NCI-H2081 treated with DMSO at 0.1 percent for 48 hours (cell line): ENCODE results near the gene LSM10.

ENCODE experiments used
- DNase-seq: peaks from one replicate; lab custom pipeline; 2025; lab: John Stamatoyannopoulos, UW

Gene LSM10

GRCh38 chr1:36383240-36383639, 14.5 kb downstream of the LSM10 start:
- no peak for DNase-seq

- no peak for DNase-seq
Observed at GRCh38 chr1:36382669-36383068, 15.0 kb downstream of the LSM10 start.

GRCh38 chr1:36382231-36382630, 15.5 kb downstream of the LSM10 start:
- DNase-seq = no peak

GRCh38 chr1:36381405-36381804, 16.3 kb downstream of the LSM10 start:
- DNase-seq = no peak

GRCh38 chr1:36380782-36381181, 16.9 kb downstream of the LSM10 start:
- DNase-seq = no peak

- no peak for DNase-seq
Observed at GRCh38 chr1:36380143-36380619, 17.5 kb downstream of the LSM10 start.

GRCh38 chr1:36377791-36378492, 19.8 kb downstream of the LSM10 start:
- no peak for DNase-seq

- no peak for DNase-seq
Observed at GRCh38 chr1:36372617-36373016, 25.1 kb downstream of the LSM10 start.

- peak; percentile 42 for DNase-seq
Observed at GRCh38 chr1:36369061-36369861, 28.4 kb downstream of the LSM10 start.

- DNase-seq = no peak
Observed at GRCh38 chr1:36367798-36368197, 29.9 kb downstream of the LSM10 start.

- no peak for DNase-seq
Observed at GRCh38 chr1:36367066-36367465, 30.6 kb downstream of the LSM10 start.

GRCh38 chr1:36366091-36366661, 31.5 kb downstream of the LSM10 start:
- no peak for DNase-seq

GRCh38 chr1:36365381-36365780, 32.3 kb downstream of the LSM10 start:
- DNase-seq = no peak

- DNase-seq = no peak
Observed at GRCh38 chr1:36359911-36360550, 37.7 kb downstream of the LSM10 start.

- no peak for DNase-seq
Observed at GRCh38 chr1:36359383-36359782, 38.3 kb downstream of the LSM10 start.

- no peak for DNase-seq
Observed at GRCh38 chr1:36358514-36359084, 39.1 kb downstream of the LSM10 start.

- DNase-seq = no peak
Observed at GRCh38 chr1:36355811-36356210, 41.9 kb downstream of the LSM10 start.

- no peak for DNase-seq
Observed at GRCh38 chr1:36354486-36354885, 43.2 kb downstream of the LSM10 start.

GRCh38 chr1:36352910-36353878, 44.5 kb downstream of the LSM10 start:
- no peak for DNase-seq

GRCh38 chr1:36352125-36352909, 45.4 kb downstream of the LSM10 start:
- no peak for DNase-seq
